Caco-2 (cell line): ENCODE data around the gene DSCAM. TPM values are rescaled to one million over a fixed set of nuclear protein-coding genes. Genes with fewer than 3 reads are reported as not detected.

Experiments
- BruUV-seq: library from RNA; stranded (reverse); fragments of 400-500 nt; replicated peaks from 2 replicates; lab custom pipeline; 2021; lab: Mats Ljungman, UMichigan
- CTCF ChIA-PET: fragments of 300-600 bp; sonication (Branson Sonifier 250); formaldehyde crosslinking; loops from one replicate; lab custom pipeline; 2022; ENCODE audit warnings: antibody characterized with exemption; lab: Charles Lee
- POLR2A ChIA-PET: fragments of 300-600 bp; sonication (Branson Sonifier 250); formaldehyde crosslinking; loops from one replicate; lab custom pipeline; 2022; ENCODE audit warnings: antibody characterized with exemption; lab: Charles Lee
- DNase-seq, 2 experiments: peaks; one replicate each; pipeline versions ENCODE4 v3.0.0 to v3.0.0-alpha.2; 2020 to 2022
- H3K27me3 ChIP-seq: replicated peaks from 2 replicates; pipeline ENCODE4 v1.6.0; 2011; ENCODE audit warnings: low read length; ENCODE audit not compliant: control insufficient read depth, insufficient read depth
- H3K36me3 ChIP-seq: 2 replicates; pipeline ENCODE4 v1.5.1; 2011; ENCODE audit warnings: low read length; ENCODE audit not compliant: control insufficient read depth, insufficient read depth
- H3K4me1 ChIP-seq: fragments of 250-450 bp; sonication (Bioruptor Pico); 2 replicates; pipeline ENCODE4 v1.5.1; 2020; ENCODE audit warnings: mild to moderate bottlenecking
- H3K4me3 ChIP-seq: 2 replicates; pipeline ENCODE4 v1.5.1; 2011; ENCODE audit warnings: low read depth, mild to moderate bottlenecking, control low read depth, low read length
- H3K9me3 ChIP-seq: fragments of 250-450 bp; sonication (Bioruptor Pico); 2 replicates; pipeline ENCODE4 v1.5.1; 2020; ENCODE audit warnings: mild to moderate bottlenecking, moderate library complexity
- H3K27ac Mint-ChIP-seq: one replicate; pipeline ENCODE4 v1.8.0; 2022; ENCODE audit warnings: mixed read lengths; ENCODE audit not compliant: unreplicated experiment
- H3K27me3 Mint-ChIP-seq: one replicate; pipeline ENCODE4 v1.8.0; 2022; ENCODE audit warnings: mixed read lengths; ENCODE audit not compliant: insufficient read depth, unreplicated experiment
- H3K36me3 Mint-ChIP-seq: one replicate; pipeline ENCODE4 v1.8.0; 2022; ENCODE audit warnings: mild to moderate bottlenecking, mixed read lengths; ENCODE audit not compliant: insufficient read depth, unreplicated experiment
- H3K4me1 Mint-ChIP-seq: one replicate; pipeline ENCODE4 v1.8.0; 2022; ENCODE audit warnings: low read depth, mixed read lengths; ENCODE audit not compliant: unreplicated experiment
- H3K4me3 Mint-ChIP-seq: one replicate; pipeline ENCODE4 v1.8.0; 2022; ENCODE audit warnings: mild to moderate bottlenecking, moderate library complexity, mixed read lengths; ENCODE audit not compliant: unreplicated experiment
- H3K9me3 Mint-ChIP-seq: one replicate; pipeline ENCODE4 v1.8.0; 2022; ENCODE audit warnings: mixed read lengths; ENCODE audit not compliant: unreplicated experiment
- CTCF ChIP-seq, 2 experiments: fragments of 200-600 bp in 1 of 2; IDR thresholded peaks; 1 replicate in 1 of 2; 2 replicates in 1 of 2; pipeline versions ENCODE4 v1.5.1 to v1.8.0; 2011 to 2022; ENCODE audit warnings: antibody characterized with exemption in 1 of 2, control low read depth in 1 of 2, inconsistent platforms in 1 of 2, low read depth in 1 of 2, low read length in 1 of 2, mild to moderate bottlenecking in 1 of 2, moderate library complexity in 1 of 2; ENCODE audit not compliant: insufficient read depth in 1 of 2, severe bottlenecking in 1 of 2, unreplicated experiment in 1 of 2
- intact Hi-C: fragments of 100-400 bp; cut with micrococcal nuclease; formaldehyde crosslinking; loops from one replicate; pipeline ENCODE4 v1.10.0; 2022; ENCODE audit not compliant: unreplicated experiment
- total RNA-seq: library from RNA; stranded (reverse); gene quantifications from 2 replicates; pipeline ENCODE4 v1.2.3, GENCODE V29; 2022

The DSCAM gene
- total RNA-seq, 1 experiment from 2014 or later: not detected

GRCh38 chr21:40668555-40669275, 178.2 kb downstream of the DSCAM start:
- H3K4me1 Mint-ChIP-seq: no peaks in the 10 kb centered on the region
- H3K27ac Mint-ChIP-seq: no peak overlapping the region
- Histone ChIP-seq H3K4me1 (no peaks in the 10 kb centered on the region), H3K9me3 (no peaks in the 10 kb centered on the region), H3K4me3 (no peak overlapping the region), H3K36me3 (no peaks in the 10 kb centered on the region), H3K27me3 (no peaks in the 10 kb centered on the region)
- H3K4me3 Mint-ChIP-seq: no peak overlapping the region
- no peaks in the 10 kb centered on the region for H3K9me3 Mint-ChIP-seq
- no TSS peak for BruUV-seq
- CTCF ChIA-PET: no interaction called here
- intact Hi-C loops: no loop called here
- H3K36me3 Mint-ChIP-seq: no peaks in the 10 kb centered on the region
- POLR2A ChIA-PET: no interaction called here
- no peaks in the 10 kb centered on the region for H3K27me3 Mint-ChIP-seq
- no peak for TF ChIP-seq CTCF (IDR thresholded peaks at IDR 0.05; ENCODE audit: insufficient read depth in 1 of 2, low read depth in 1 of 2, low read length in 1 of 2, severe bottlenecking in 1 of 2, unreplicated experiment in 1 of 2)
- no peak for DNase-seq

- intact Hi-C loops: no loop called here
- no peak overlapping the region for H3K4me3 Mint-ChIP-seq
- CTCF ChIA-PET: no interaction called here
- no TSS peak for BruUV-seq
- H3K27ac Mint-ChIP-seq: no peak overlapping the region
- Histone ChIP-seq H3K4me3 (no peak overlapping the region), H3K27me3 (no peaks in the 10 kb centered on the region), H3K4me1 (no peaks in the 10 kb centered on the region), H3K36me3 (no peaks in the 10 kb centered on the region), H3K9me3 (no peaks in the 10 kb centered on the region)
- TF ChIP-seq CTCF (IDR thresholded peaks at IDR 0.05; ENCODE audit: insufficient read depth in 1 of 2, low read depth in 1 of 2, low read length in 1 of 2, severe bottlenecking in 1 of 2, unreplicated experiment in 1 of 2): no peak
- no peaks in the 10 kb centered on the region for H3K4me1 Mint-ChIP-seq
- POLR2A ChIA-PET: no interaction called here
- peaks cover under 1% of the 10 kb centered on the region for H3K27me3 Mint-ChIP-seq
- no peaks in the 10 kb centered on the region for H3K36me3 Mint-ChIP-seq
- DNase-seq: no peak
- H3K9me3 Mint-ChIP-seq: no peaks in the 10 kb centered on the region
Observed at GRCh38 chr21:40667967-40668366, 179.0 kb downstream of the DSCAM start.

- H3K4me1 ChIP-seq: no peaks in the 10 kb centered on the region
- Mint-ChIP-seq H3K36me3 (peaks cover under 1% of the 10 kb centered on the region), H3K27me3 (peaks cover 9% of the 10 kb centered on the region), H3K27ac (no peak overlapping the region), H3K4me1 (no peaks in the 10 kb centered on the region), H3K4me3 (no peak overlapping the region), H3K9me3 (peaks cover 13% of the 10 kb centered on the region)
- H3K36me3 ChIP-seq: no peaks in the 10 kb centered on the region
- POLR2A ChIA-PET: no interaction called here
- no TSS peak for BruUV-seq
- no peaks in the 10 kb centered on the region for H3K9me3 ChIP-seq
- CTCF ChIA-PET: no interaction called here
- TF ChIP-seq CTCF (IDR thresholded peaks at IDR 0.05; ENCODE audit: insufficient read depth in 1 of 2, low read depth in 1 of 2, low read length in 1 of 2, severe bottlenecking in 1 of 2, unreplicated experiment in 1 of 2): no peak
- intact Hi-C loops: no loop called here
- DNase-seq: no peak
- H3K4me3 ChIP-seq: no peak overlapping the region
- no peaks in the 10 kb centered on the region for H3K27me3 ChIP-seq
Observed at GRCh38 chr21:40662889-40663288, 184.1 kb downstream of the DSCAM start.
